SK-N-SH treated with all-trans-retinoic acid at 6 μM for 48 hours (cell line): ENCODE data around the gene NME9.

Source experiments
- BACH2 ChIP-seq: fragments of 250-450 bp; sonication (Bioruptor Pico); IDR thresholded peaks from 2 replicates; pipeline ENCODE4 v1.9.0; 2021; ENCODE audit warnings: mild to moderate bottlenecking, borderline replicate concordance
- CSDC2 ChIP-seq: fragments of 250-450 bp; sonication (Bioruptor Pico); IDR thresholded peaks from 2 replicates; pipeline ENCODE4 v1.5.0; 2020; ENCODE audit warnings: mild to moderate bottlenecking, moderate library complexity
- TCF4 ChIP-seq: fragments of 250-450 bp; sonication (Bioruptor Pico); IDR thresholded peaks from 2 replicates; pipeline ENCODE4 v1.8.0; 2021; ENCODE audit warnings: mild to moderate bottlenecking, moderate library complexity, borderline replicate concordance
- TOX ChIP-seq: fragments of 250-450 bp; sonication (Bioruptor Pico); IDR thresholded peaks from 2 replicates; pipeline ENCODE4 v1.8.0; 2021; ENCODE audit warnings: mild to moderate bottlenecking, moderate library complexity, borderline replicate concordance
- ZFP3 ChIP-seq: fragments of 250-450 bp; sonication (Bioruptor Pico); IDR thresholded peaks from 2 replicates; pipeline ENCODE4 v1.5.0; 2020; ENCODE audit warnings: mild to moderate bottlenecking, moderate library complexity
- ZFP30 ChIP-seq: fragments of 450-650 bp; formaldehyde crosslinking; IDR thresholded peaks from 2 replicates; pipeline ENCODE4 v1.5.0; 2022; ENCODE audit warnings: mild to moderate bottlenecking, moderate library complexity
- ZNF70 ChIP-seq: fragments of 450-650 bp; formaldehyde crosslinking; IDR thresholded peaks from 2 replicates; pipeline ENCODE4 v1.5.0; 2020; ENCODE audit warnings: mild to moderate bottlenecking, moderate library complexity
- TF ChIP-seq, protein P1 (sequence below): fragments of 250-450 bp; sonication (Bioruptor Pico); IDR thresholded peaks from 2 replicates; pipeline ENCODE4 v1.5.0; 2020; ENCODE audit warnings: mild to moderate bottlenecking, moderate library complexity
- TF ChIP-seq, protein P2 (sequence below): fragments of 250-450 bp; sonication (Bioruptor Pico); IDR thresholded peaks from 2 replicates; pipeline ENCODE4 v1.5.1; 2020; ENCODE audit warnings: low read depth, mild to moderate bottlenecking, moderate library complexity
- TF ChIP-seq, protein P3 (sequence below): fragments of 250-450 bp; sonication (Bioruptor Pico); IDR thresholded peaks from 2 replicates; pipeline ENCODE4 v1.5.1; 2021; ENCODE audit warnings: mild to moderate bottlenecking, moderate library complexity

DNA sequence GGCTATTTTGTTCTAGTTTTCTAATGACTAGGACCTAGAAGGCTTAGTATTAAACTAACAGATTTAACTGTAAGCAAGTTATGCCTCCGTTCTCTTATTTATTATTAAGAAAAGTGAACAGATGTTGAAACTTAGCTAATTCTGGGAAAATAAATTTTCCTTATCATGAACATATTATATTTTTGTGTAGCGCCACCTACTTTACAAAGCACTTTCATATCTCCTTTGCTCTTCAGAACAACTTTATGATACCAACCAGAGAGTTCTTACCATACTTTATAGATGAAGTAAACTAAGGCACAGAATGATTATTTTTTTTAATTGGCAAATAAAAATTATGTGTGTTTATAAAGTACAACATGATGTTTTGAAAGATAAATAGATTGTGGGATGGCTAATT lies 59.4 kb downstream of the NME9 start:
- no peak for TF ChIP-seq TCF4 (CRISPR knock-in tag)
- no peak for TF ChIP-seq ZNF70 (CRISPR knock-in tag)
- TF ChIP-seq BACH2 (CRISPR knock-in tag), result no peak
- TF ChIP-seq, protein P1, sequence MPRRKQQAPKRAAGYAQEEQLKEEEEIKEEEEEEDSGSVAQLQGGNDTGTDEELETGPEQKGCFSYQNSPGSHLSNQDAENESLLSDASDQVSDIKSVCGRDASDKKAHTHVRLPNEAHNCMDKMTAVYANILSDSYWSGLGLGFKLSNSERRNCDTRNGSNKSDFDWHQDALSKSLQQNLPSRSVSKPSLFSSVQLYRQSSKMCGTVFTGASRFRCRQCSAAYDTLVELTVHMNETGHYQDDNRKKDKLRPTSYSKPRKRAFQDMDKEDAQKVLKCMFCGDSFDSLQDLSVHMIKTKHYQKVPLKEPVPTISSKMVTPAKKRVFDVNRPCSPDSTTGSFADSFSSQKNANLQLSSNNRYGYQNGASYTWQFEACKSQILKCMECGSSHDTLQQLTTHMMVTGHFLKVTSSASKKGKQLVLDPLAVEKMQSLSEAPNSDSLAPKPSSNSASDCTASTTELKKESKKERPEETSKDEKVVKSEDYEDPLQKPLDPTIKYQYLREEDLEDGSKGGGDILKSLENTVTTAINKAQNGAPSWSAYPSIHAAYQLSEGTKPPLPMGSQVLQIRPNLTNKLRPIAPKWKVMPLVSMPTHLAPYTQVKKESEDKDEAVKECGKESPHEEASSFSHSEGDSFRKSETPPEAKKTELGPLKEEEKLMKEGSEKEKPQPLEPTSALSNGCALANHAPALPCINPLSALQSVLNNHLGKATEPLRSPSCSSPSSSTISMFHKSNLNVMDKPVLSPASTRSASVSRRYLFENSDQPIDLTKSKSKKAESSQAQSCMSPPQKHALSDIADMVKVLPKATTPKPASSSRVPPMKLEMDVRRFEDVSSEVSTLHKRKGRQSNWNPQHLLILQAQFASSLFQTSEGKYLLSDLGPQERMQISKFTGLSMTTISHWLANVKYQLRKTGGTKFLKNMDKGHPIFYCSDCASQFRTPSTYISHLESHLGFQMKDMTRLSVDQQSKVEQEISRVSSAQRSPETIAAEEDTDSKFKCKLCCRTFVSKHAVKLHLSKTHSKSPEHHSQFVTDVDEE (CRISPR knock-in tag), result no peak
- TF ChIP-seq, protein P2, sequence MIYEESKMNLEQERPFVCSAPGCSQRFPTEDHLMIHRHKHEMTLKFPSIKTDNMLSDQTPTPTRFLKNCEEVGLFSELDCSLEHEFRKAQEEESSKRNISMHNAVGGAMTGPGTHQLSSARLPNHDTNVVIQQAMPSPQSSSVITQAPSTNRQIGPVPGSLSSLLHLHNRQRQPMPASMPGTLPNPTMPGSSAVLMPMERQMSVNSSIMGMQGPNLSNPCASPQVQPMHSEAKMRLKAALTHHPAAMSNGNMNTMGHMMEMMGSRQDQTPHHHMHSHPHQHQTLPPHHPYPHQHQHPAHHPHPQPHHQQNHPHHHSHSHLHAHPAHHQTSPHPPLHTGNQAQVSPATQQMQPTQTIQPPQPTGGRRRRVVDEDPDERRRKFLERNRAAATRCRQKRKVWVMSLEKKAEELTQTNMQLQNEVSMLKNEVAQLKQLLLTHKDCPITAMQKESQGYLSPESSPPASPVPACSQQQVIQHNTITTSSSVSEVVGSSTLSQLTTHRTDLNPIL (CRISPR knock-in tag), result no peak
- TF ChIP-seq TOX, result no peak
- no peak for TF ChIP-seq ZFP30 (CRISPR knock-in tag)
- no peak for TF ChIP-seq CSDC2 (CRISPR knock-in tag)
- TF ChIP-seq ZFP3 (CRISPR knock-in tag), result no peak
- TF ChIP-seq, protein P3, sequence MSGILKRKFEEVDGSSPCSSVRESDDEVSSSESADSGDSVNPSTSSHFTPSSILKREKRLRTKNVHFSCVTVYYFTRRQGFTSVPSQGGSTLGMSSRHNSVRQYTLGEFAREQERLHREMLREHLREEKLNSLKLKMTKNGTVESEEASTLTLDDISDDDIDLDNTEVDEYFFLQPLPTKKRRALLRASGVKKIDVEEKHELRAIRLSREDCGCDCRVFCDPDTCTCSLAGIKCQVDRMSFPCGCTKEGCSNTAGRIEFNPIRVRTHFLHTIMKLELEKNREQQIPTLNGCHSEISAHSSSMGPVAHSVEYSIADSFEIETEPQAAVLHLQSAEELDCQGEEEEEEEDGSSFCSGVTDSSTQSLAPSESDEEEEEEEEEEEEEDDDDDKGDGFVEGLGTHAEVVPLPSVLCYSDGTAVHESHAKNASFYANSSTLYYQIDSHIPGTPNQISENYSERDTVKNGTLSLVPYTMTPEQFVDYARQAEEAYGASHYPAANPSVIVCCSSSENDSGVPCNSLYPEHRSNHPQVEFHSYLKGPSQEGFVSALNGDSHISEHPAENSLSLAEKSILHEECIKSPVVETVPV (CRISPR knock-in tag), result no peak
